ENCODE results near the gene SLC39A7.

Gene SLC39A7

GRCh38 chr6:33241968-33242367 lies 41.3 kb downstream of the SLC39A7 start:
- Histone ChIP-seq H3K27me3 (ENCODE audit: insufficient read depth, poor library complexity, severe bottlenecking) (peaks cover 4% of the 10 kb centered on the region), H3K27ac (replicated peaks) (no peak overlapping the region), H3K4me3 (replicated peaks; ENCODE audit: insufficient read depth, low read length) (no peak overlapping the region)
- DNase-seq (ENCODE audit: low read depth in 1 of 2, low spot score in 1 of 2) = no peak
- TF ChIP-seq POLR2AphosphoS5 (IDR thresholded peaks at IDR 0.05; ENCODE audit: low read depth) (no peak), CTCF (IDR thresholded peaks at IDR 0.05; ENCODE audit: insufficient read depth, low read length) (no peak), GABPA (IDR thresholded peaks at IDR 0.05; ENCODE audit: low read depth) (no peak), SPI1 (IDR thresholded peaks at IDR 0.05; ENCODE audit: borderline replicate concordance, low read depth) (no peak)
- TF ChIP-seq, protein P1, sequence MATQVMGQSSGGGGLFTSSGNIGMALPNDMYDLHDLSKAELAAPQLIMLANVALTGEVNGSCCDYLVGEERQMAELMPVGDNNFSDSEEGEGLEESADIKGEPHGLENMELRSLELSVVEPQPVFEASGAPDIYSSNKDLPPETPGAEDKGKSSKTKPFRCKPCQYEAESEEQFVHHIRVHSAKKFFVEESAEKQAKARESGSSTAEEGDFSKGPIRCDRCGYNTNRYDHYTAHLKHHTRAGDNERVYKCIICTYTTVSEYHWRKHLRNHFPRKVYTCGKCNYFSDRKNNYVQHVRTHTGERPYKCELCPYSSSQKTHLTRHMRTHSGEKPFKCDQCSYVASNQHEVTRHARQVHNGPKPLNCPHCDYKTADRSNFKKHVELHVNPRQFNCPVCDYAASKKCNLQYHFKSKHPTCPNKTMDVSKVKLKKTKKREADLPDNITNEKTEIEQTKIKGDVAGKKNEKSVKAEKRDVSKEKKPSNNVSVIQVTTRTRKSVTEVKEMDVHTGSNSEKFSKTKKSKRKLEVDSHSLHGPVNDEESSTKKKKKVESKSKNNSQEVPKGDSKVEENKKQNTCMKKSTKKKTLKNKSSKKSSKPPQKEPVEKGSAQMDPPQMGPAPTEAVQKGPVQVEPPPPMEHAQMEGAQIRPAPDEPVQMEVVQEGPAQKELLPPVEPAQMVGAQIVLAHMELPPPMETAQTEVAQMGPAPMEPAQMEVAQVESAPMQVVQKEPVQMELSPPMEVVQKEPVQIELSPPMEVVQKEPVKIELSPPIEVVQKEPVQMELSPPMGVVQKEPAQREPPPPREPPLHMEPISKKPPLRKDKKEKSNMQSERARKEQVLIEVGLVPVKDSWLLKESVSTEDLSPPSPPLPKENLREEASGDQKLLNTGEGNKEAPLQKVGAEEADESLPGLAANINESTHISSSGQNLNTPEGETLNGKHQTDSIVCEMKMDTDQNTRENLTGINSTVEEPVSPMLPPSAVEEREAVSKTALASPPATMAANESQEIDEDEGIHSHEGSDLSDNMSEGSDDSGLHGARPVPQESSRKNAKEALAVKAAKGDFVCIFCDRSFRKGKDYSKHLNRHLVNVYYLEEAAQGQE (IDR thresholded peaks at IDR 0.05; ENCODE audit: insufficient replicate concordance, low read depth) = no peak

- Histone ChIP-seq H3K27ac (replicated peaks) (no peak overlapping the region), H3K4me3 (replicated peaks; ENCODE audit: insufficient read depth, low read length) (no peak overlapping the region), H3K27me3 (ENCODE audit: insufficient read depth, poor library complexity, severe bottlenecking) (peaks cover 4% of the 10 kb centered on the region)
- TF ChIP-seq SPI1 (IDR thresholded peaks at IDR 0.05; ENCODE audit: borderline replicate concordance, low read depth) (no peak), GABPA (IDR thresholded peaks at IDR 0.05; ENCODE audit: low read depth) (no peak), CTCF (IDR thresholded peaks at IDR 0.05; ENCODE audit: insufficient read depth, low read length) (no peak), POLR2AphosphoS5 (IDR thresholded peaks at IDR 0.05; ENCODE audit: low read depth) (no peak)
- TF ChIP-seq, protein P1 (IDR thresholded peaks at IDR 0.05; ENCODE audit: insufficient replicate concordance, low read depth) = no peak
- DNase-seq (ENCODE audit: low read depth in 1 of 2, low spot score in 1 of 2) = no peak
Measured at GRCh38 chr6:33243476-33243875, 42.8 kb downstream of the SLC39A7 start.

DNA sequence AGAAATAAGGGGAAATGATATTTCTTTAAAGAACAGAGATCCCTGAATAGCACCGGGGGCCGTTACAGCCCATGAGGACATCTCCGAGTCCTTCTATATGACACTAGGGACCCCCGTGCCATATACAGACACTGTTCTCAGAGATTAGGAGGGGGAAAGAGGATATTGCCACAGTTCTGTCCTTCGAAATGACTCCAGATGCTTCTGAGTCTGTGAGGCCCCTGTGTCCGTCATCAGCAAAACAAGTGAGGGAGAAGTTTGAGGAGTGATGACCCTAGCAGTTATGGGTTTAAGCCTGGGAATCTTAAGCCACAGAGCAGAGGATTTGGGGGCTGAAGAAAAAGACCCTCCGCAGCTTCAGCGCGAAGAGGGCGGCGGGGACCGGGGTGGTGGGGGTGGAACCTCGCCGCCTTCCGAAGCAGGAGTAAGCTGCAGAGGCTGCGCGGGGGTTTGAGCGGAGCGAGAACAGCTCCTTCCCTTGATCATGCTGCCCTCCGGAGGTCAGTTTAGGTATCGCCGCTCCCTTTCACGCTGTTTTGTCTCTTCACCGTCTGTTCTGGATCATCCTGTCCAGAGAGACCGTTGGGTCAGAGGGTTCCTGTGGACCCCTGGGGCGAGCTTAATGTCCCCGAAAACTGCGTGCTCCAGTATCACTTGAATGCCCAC lies 47.4 kb downstream of the SLC39A7 start:
- peak; percentile 55 to 88 for DNase-seq (ENCODE audit: low read depth in 1 of 2, low spot score in 1 of 2)
- Histone ChIP-seq H3K27me3 (ENCODE audit: insufficient read depth, poor library complexity, severe bottlenecking) (peaks cover 3% of the 10 kb centered on the region), H3K27ac (replicated peaks) (peak overlapping the region; percentile 55), H3K4me3 (replicated peaks; ENCODE audit: insufficient read depth, low read length) (peak overlapping the region; percentile 48)
- TF ChIP-seq CTCF (IDR thresholded peaks at IDR 0.05; ENCODE audit: insufficient read depth, low read length) (peak; percentile 94), GABPA (IDR thresholded peaks at IDR 0.05; ENCODE audit: low read depth) (no peak), SPI1 (IDR thresholded peaks at IDR 0.05; ENCODE audit: borderline replicate concordance, low read depth) (no peak)

DNA sequence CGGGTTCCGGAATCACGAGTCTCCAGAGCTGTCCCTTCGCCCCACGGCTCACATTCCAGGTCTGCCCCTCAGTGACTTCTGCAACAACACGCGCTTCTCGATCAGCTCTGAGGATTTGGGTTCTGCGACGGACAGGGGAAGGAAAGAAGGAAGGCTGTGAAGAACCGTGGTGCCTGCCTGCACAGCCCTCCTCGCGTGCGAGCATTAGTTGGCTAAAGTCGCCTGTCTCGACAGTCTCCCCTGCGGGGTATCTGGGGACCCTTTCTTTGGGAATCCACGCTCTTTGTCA lies 47.9 kb downstream of the SLC39A7 start:
- Histone ChIP-seq H3K27me3 (ENCODE audit: insufficient read depth, poor library complexity, severe bottlenecking) (peaks cover 2% of the 10 kb centered on the region), H3K4me3 (replicated peaks; ENCODE audit: insufficient read depth, low read length) (peak overlapping the region; percentile 48), H3K27ac (replicated peaks) (peak overlapping the region; percentile 55)
- TF ChIP-seq GABPA (IDR thresholded peaks at IDR 0.05; ENCODE audit: low read depth) (no peak), POLR2AphosphoS5 (IDR thresholded peaks at IDR 0.05; ENCODE audit: low read depth) (no peak), CTCF (IDR thresholded peaks at IDR 0.05; ENCODE audit: insufficient read depth, low read length) (no peak), SPI1 (IDR thresholded peaks at IDR 0.05; ENCODE audit: borderline replicate concordance, low read depth) (no peak)
- TF ChIP-seq, protein P1 (IDR thresholded peaks at IDR 0.05; ENCODE audit: insufficient replicate concordance, low read depth) = no peak
- DNase-seq (ENCODE audit: low read depth in 1 of 2, low spot score in 1 of 2) = peak in 1 of 2 experiments; percentile 20

All from HL-60 (cell line).